ENCODE data around the gene ST7L.

Gene ST7L

GRCh38 chr1:112515311-112516009, 103.5 kb downstream of the ST7L start:
- DNase-seq (ENCODE audit: low spot score) = no peak

GRCh38 chr1:112514901-112515300, 104.0 kb downstream of the ST7L start:
- DNase-seq (ENCODE audit: low spot score) = no peak

DNA sequence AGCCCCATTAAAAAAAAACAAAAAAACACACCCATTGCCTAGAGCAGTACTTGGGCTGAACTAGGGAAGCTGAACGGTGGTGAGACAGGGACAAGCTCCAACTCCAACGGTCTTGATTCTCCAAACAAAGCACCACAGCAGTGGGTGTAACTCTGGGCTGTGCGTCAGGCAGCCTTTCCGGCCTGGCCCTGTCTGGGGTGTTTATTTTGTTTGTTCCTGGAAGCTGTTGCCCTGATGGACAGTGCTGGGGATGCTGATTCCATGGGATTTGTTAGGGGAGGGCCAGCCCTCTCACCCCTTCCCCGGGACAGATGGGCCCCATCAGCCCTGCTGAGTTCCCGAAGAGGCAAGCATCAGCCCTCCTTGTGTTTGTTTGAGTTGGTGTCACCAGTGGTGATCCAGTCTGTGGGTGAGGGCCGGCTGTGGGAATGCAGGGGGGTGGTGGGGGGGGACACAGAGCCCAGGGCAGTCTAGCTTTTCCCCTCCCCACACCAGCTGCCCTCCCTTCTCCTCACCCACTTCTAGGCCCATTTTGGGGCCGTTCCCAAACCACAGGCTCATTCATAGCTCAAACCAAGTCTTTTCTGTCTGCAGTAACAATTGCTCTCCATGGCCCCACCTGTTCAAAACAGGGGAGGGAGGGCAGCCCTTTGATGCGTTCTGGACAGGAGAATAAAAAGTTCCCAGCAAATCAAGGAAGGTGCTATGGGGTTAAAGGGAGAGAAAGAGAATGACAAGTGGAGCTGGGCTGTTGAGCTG, 105.7 kb downstream of the ST7L start:
- no peak for DNase-seq (ENCODE audit: low spot score)

DNA sequence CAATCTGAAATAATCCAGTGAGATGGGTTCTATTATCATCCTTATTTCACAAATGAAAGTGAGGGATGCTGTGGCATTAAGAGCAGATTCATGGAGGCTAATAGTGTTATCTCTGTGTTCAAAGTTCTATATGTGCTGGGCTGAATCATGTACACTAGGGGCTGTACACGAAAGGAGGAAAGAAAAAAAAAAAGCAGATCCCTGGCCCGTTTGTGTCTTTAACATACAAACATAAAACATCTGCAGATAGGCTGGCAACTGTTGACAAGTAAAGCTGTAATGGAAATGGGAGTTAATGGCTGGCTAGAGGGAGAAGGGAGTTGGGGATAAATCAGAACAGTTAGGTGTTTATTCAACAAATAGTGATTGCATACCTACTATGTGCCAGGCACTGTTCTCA, 107.0 kb downstream of the ST7L start:
- DNase-seq (ENCODE audit: low spot score) = no peak

DNA sequence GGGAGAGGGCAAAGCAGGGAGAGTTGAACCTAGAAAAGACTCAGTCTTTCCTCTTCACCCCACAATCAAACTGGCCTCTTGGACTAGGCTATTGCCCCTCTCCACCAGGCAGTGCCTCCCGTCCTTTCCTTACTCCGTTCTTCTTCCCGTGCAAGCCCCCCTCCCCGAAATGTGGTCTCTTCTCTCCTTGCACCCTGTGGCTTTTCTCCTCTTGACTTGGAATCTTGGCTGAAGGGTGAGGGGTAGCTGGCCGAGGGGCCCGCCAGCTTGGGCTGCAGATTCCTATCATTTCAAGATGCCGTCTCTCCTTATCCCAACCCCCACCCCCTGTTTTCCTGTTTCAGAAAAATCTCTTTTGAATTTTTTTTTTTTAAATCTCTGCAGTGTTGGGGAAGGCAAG, 108.6 kb downstream of the ST7L start:
- no peak for DNase-seq (ENCODE audit: low spot score)

- no peak for DNase-seq (ENCODE audit: low spot score)
Measured at GRCh38 chr1:112509660-112510178, 109.2 kb downstream of the ST7L start.

GRCh38 chr1:112509005-112509659, 109.8 kb downstream of the ST7L start:
- DNase-seq (ENCODE audit: low spot score) = no peak

GRCh38 chr1:112508278-112509004, 110.5 kb downstream of the ST7L start, which contains the start of gene WNT2B:
Gene WNT2B (plus strand): TSS chr1:112508965. CDS start chr1:112509263, 298 bp downstream.
- DNase-seq (ENCODE audit: low spot score) = no peak

DNA sequence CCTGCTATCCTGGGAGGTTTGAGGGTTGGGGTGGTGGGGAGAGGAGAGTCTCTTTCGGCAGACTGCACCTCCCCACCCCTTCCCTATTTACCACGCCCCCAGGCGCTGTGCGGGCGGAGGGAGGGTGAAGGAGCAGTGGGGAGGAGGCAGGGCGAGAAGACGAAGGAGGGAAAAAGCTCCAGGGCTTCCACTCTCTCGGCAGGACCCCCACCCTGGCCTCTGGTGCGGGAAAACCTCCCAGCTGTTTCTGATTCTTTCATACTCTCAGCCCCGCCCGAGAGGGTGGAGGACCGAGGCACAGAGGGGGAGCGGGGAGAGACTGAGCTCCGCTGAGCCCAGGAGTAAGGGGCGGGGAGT, 111.0 kb downstream of the ST7L start:
- DNase-seq (ENCODE audit: low spot score) = no peak

DNA sequence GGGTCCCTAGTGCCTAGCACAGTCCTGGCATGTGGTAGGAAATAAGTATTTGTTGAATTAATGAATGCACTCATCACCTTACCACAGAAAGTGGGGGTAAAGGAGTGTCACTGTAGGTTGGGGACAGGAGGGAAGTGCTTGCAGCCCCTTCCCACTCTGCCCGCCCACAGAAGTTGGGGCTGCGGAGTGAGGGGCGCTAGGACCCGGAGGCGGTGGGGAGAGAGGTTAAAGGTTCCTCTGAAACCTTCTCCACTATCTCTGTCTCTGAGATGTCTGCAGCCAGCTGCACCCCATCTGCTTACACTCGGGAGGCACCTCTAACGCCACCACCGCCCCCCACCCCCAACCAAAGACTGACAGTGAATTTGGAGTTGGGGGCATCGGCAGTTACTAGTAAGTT, 111.6 kb downstream of the ST7L start:
- no peak for DNase-seq (ENCODE audit: low spot score)

DNA sequence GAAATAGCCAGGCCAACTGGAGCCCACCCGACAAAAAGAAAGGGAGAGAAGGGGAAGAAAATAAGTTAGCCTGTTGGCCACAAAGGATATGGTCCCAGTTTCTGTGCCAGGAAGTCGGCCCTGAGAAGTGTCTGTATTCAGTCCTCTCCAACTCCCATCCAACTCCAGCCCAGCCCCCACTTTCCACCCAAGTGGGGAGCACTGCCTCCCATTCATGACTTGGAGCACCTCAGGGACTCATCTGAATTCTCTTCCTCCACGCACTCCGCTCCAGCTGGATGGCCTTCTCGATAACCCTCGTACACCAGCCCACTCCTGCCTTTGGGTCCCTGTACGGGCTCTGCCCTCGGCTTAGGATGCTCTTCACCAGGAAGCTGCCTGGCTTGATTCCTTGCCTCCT, 112.2 kb downstream of the ST7L start:
- no peak for DNase-seq (ENCODE audit: low spot score)

DNA sequence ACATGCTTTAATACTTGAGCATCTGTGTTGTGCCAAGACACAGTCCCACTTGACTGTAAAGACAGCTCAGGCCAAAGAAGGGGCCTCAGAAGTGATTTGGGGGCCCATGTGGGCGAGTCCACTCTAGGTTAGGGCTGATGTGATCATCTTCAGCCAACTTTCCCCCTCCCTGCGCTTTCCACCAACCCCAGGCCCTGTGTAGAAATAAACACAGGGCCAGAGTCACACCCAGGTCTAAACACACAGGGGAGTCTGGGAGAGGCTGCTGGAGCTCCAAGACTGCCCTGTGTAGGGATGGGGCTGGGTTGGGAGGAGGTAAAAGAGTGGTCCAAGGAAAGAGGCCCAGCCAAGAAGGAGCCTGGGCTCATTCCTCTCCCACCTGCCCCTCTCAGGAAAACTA, 112.6 kb downstream of the ST7L start:
- no peak for DNase-seq (ENCODE audit: low spot score)

DNA sequence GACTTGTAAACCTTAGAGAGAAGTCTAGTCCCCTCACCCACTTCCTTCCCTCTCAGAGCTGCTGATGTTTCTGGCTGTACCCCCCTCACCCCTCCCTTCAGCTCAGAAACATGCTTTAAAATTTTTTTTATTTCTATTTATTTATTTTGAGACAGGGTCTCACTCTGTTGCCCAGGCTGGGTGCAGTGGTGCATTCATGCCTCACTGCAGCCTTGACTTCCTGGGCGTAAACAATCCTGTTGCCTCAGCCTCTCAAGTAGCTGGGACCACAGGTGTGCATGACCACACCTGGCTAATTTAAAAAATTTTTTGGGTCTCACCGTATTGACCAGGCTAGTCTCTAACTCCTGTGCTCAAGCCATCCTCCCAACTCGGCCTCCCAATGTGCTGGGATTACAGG, 113.1 kb downstream of the ST7L start:
- DNase-seq (ENCODE audit: low spot score) = no peak

DNA sequence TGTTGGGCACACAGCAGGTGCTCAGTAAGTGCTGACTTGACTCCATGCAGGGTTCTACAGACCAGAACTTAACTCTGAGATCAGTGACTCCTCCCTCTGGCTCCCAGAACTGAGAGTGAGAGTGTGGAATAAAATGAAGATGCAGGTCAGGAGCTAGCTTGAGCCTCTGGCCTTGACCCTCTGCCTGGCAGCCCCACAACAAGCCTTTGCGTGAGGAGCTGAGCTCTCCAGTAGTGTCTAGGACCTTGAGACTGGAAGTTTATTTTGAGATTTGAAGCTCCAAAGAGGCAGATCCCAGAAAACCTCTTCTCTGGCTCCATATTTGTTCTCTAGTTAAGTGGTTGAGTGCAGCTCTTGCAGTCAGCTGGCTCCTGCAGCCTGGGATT, 113.5 kb downstream of the ST7L start:
- no peak for DNase-seq (ENCODE audit: low spot score)

GRCh38 chr1:112504661-112505399, 114.1 kb downstream of the ST7L start:
- DNase-seq (ENCODE audit: low spot score) = no peak

DNA sequence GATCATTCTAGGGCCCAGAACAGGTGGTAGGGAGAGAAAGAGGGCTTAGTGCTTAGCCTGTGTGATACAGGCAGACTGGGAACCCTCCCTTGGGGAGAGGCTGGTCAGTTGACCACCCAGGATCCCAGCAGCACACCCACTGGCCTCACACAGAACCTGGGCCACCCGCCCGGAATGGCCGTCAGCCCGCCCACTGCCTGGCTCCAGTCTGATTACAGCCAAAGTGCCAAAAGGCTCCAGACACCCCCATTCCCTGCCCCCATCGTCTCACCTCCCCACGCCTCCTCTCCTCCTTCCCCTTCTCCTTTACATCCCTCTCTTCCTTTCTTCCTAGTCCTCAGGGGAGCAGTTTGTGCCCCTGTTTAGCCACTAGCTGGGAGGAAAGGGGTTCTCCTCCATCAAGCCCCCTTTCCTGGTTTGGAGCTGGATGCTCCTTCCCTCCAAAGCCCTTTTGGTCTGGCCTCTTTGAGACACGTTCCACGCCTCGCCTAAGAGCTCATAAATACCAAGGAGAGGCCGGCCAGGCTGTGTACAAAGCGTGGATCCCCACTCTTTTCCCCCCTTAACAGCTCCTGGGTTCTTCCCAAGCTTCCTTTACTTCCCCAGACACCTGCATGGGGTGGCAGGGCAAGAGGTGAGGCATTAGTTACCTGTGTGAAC, 114.8 kb downstream of the ST7L start:
- DNase-seq (ENCODE audit: low spot score) = no peak

GRCh38 chr1:112502826-112503225, 116.1 kb downstream of the ST7L start:
- no peak for DNase-seq (ENCODE audit: low spot score)

DNA sequence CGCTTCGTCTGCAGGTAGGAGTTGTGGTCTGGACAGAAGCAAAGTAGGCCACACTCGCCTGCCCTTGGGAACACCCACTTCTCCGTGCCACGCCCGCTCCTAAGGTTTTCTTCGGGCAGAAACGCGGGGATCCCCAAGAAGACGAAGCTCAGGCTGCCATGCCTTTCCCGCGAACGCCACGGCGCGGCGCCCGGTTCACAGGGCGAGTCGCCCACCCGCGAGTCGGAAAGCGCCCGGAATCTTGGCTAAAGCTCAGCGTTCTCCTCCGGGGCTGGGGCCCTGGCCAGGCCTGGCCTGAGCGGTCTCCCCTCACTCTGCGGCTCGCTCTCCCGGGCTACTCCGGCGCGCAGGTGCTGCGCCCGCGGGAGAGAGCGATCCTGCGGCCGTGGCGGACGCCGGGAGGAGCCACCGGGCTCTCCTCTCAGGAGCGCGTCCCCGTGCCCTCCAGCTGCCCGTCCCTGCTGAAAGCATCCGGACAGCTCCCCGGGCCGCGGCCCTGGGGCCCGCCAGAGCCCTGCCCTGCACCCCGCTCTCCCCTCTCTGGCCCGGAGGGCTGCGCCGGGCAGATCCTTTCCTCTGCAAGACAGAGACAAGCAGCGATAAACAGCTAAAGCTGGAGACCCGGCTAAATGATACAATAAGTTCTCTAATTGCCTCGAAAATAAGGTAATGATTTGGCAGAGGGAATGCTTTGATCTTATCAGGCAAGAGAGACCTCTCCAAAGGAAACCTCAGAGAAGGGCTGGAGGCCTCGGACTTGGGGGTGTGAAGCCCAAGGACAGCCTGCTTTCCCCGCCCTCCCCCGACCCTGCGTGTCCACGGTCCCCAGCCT, 116.9 kb downstream of the ST7L start:
- no peak for DNase-seq (ENCODE audit: low spot score)

DNA sequence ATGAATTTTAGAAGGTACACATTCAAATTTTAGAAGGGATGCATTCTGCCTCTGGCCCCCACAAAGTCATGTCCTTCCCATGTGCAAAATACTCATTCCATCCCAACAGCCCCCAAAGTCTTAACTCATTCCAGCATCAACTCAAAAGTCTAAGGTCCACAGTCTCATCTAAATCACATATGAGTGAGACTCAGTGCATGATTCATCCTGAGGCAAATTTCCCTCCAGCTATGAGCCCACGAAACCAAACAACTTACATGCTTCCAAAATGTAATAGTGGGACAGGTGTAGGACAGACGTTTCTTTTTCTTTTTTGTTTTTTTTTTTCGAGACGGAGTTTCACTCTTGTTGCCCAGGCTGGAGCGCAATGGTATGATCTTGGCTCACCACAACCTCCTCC, 122.7 kb downstream of the ST7L start:
- no peak for DNase-seq (ENCODE audit: low spot score)

GRCh38 chr1:112493351-112493750, 125.6 kb downstream of the ST7L start:
- DNase-seq (ENCODE audit: low spot score) = no peak

Measured in HuH-7.5 (cell line).